Right lobe of liver (tissue), 6 donors: ENCODE measurements around the gene UPK2. TPM values are rescaled to one million over a fixed set of nuclear protein-coding genes. Genes with fewer than 3 reads are reported as not detected.

Experiments used
- ATAC-seq, 4 donors: fragments of 200-7000 bp; cut with Tn5 transposase; one replicate each; pipeline ENCODE4 v1.9.1; 2020; ENCODE audit warnings: mild to moderate bottlenecking in 4 of 4, moderate library complexity in 4 of 4
- DNase-seq, 3 donors: peaks; one replicate each; pipeline ENCODE4 v3.0.0-alpha.2; 2020
- H3K27ac ChIP-seq, 3 donors: fragments of 200-600 bp; one replicate each; pipeline ENCODE4 v1.8.0; 2022
- H3K27me3 ChIP-seq, 2 donors: fragments of 200-600 bp; one replicate each; pipeline ENCODE4 v1.8.0; 2022
- H3K36me3 ChIP-seq, 4 donors: fragments of 200-600 bp; sonication (generic) in 1 of 4; one replicate each; pipeline versions ENCODE4 v1.5.1 to v1.8.0; 2017 to 2022; ENCODE audit warnings: control low read depth in 1 of 4
- H3K4me1 ChIP-seq, 4 donors: fragments of 200-600 bp; sonication (generic) in 1 of 4; one replicate each; pipeline versions ENCODE4 v1.5.1 to v1.8.0; 2017 to 2022; ENCODE audit warnings: control low read depth in 1 of 4
- H3K4me3 ChIP-seq, 3 donors: fragments of 200-600 bp; one replicate each; pipeline ENCODE4 v1.8.0; 2022
- H3K9me3 ChIP-seq, 4 donors: fragments of 200-600 bp; sonication (generic) in 1 of 4; one replicate each; pipeline versions ENCODE4 v1.5.1 to v1.8.0; 2017 to 2022; ENCODE audit warnings: control low read depth in 1 of 4
- POLR2A ChIP-seq: fragments of 450-650 bp; IDR thresholded peaks from one replicate; pipeline ENCODE4 v1.6.1; 2017; ENCODE audit warnings: antibody characterized with exemption, mild to moderate bottlenecking
- WGBS: methylation state at CpG from one replicate; pipeline ENCODE4 v1.1.6; 2018; ENCODE audit warnings: low coverage, low lambda C conversion rate; ENCODE audit not compliant: insufficient coverage; ENCODE audit errors: missing lambda C conversion rate; 5-methylcytosine and 5-hydroxymethylcytosine counted together
- intact Hi-C, 2 donors: fragments of 100-400 bp; cut with DNase I; formaldehyde crosslinking; loops; one replicate each; pipeline versions ENCODE4 v1.11.2 to v1.14.1; 2022
- long read RNA-seq: library from polyadenylated mRNA; unstranded; transcript quantifications from one replicate; pipeline ENCODE4 v2.0.0, GENCODE V29; 2019
- total RNA-seq, 6 experiments: library from RNA; depleted of rRNA in 2 of 6; stranded (reverse); fragments of >200 nt in 2 of 6; fragmentation: NEBNext Ultra II Directional in 3 of 6; extraction: Animal tissue kit (Norgen Biotek cat#: 25700) in 3 of 6; gene quantifications; one replicate each; pipeline versions ENCODE4 v1.1.0 to v1.2.4, GENCODE V29; 2016 to 2023
- TF ChIP-seq, protein P1 (sequence below), 4 donors: fragments of 200-600 bp in 3 of 4; fragments of 450-650 bp in 1 of 4; IDR thresholded peaks; one replicate each; pipeline versions ENCODE4 v1.5.1 to v1.8.0; 2016 to 2022; ENCODE audit warnings: antibody characterized with exemption in 4 of 4, mild to moderate bottlenecking in 2 of 4
- donor health status: DM: no; HTN: yes; CAD: no.
- donor health status: DM: no; HTN: no; CAD: no.
- donor health status: DM: no; HTN: no; CAD: no.
- donor health status: DM: no; HTN: yes; CAD: no.
- donor health status: DM: no; HTN: yes; CAD: no.

The UPK2 gene
- total RNA-seq: not detected
- long read RNA-seq: 0 reads

DNA sequence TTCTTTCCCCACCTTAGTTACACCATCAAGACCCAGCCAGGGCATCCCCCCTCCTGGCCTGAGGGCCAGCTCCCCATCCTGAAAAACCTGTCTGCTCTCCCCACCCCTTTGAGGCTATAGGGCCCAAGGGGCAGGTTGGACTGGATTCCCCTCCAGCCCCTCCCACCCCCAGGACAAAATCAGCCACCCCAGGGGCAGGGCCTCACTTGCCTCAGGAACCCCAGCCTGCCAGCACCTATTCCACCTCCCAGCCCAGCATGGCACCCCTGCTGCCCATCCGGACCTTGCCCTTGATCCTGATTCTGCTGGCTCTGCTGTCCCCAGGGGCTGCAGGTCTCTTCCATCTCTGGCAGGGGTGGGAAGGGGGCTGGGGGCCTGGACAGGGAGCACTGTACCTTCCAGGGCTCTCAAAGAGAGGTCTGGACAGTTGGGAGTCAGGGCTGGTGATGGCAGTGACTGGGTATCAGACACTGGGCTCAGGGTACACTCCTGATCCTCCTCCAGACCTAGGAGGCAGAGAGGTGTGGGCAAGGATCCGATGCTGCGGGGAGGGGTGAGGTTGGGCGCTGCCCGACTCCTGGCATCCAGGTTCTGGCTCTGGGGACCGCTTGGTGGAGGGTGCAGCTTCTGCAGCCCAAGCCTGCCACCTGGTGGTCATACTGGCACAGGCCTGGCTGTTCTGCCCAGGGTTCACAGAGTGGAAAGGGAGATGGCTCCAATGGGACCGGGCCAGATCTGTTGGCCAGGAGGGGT, at the start of gene UPK2:
UPK2 (plus strand) TSS at position 205 of the 753 bp plus-strand sequence; CDS start at position 258, 53 bp downstream.
- no peak within 1 kb of the TSS for H3K4me3 ChIP-seq
- no peaks in the 10 kb centered on the region for H3K9me3 ChIP-seq
- no peaks in the 10 kb centered on the region for H3K36me3 ChIP-seq
- 0% methylated on average over 1 of the region's 7 CpGs for WGBS
- TF ChIP-seq, protein P1, sequence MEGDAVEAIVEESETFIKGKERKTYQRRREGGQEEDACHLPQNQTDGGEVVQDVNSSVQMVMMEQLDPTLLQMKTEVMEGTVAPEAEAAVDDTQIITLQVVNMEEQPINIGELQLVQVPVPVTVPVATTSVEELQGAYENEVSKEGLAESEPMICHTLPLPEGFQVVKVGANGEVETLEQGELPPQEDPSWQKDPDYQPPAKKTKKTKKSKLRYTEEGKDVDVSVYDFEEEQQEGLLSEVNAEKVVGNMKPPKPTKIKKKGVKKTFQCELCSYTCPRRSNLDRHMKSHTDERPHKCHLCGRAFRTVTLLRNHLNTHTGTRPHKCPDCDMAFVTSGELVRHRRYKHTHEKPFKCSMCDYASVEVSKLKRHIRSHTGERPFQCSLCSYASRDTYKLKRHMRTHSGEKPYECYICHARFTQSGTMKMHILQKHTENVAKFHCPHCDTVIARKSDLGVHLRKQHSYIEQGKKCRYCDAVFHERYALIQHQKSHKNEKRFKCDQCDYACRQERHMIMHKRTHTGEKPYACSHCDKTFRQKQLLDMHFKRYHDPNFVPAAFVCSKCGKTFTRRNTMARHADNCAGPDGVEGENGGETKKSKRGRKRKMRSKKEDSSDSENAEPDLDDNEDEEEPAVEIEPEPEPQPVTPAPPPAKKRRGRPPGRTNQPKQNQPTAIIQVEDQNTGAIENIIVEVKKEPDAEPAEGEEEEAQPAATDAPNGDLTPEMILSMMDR (IDR thresholded peaks at IDR 0.05): peak; percentile 96 to 99 (median 97)
- TF ChIP-seq POLR2A: no peak
- H3K4me1 ChIP-seq: no peaks in the 10 kb centered on the region
- no peaks in the 10 kb centered on the region for H3K27me3 ChIP-seq
- ATAC-seq (peak; percentile 98 to 100 (median 99)), DNase-seq (peak; percentile 90 to 91 (median 90))
- no peak within 1 kb of the TSS for H3K27ac ChIP-seq
- intact Hi-C loops: loop anchor here (5.0 to 10.0 kb wide), 3 partner anchors 49 to 261 kb away; no protein-coding TSS in a partner anchor

DNA sequence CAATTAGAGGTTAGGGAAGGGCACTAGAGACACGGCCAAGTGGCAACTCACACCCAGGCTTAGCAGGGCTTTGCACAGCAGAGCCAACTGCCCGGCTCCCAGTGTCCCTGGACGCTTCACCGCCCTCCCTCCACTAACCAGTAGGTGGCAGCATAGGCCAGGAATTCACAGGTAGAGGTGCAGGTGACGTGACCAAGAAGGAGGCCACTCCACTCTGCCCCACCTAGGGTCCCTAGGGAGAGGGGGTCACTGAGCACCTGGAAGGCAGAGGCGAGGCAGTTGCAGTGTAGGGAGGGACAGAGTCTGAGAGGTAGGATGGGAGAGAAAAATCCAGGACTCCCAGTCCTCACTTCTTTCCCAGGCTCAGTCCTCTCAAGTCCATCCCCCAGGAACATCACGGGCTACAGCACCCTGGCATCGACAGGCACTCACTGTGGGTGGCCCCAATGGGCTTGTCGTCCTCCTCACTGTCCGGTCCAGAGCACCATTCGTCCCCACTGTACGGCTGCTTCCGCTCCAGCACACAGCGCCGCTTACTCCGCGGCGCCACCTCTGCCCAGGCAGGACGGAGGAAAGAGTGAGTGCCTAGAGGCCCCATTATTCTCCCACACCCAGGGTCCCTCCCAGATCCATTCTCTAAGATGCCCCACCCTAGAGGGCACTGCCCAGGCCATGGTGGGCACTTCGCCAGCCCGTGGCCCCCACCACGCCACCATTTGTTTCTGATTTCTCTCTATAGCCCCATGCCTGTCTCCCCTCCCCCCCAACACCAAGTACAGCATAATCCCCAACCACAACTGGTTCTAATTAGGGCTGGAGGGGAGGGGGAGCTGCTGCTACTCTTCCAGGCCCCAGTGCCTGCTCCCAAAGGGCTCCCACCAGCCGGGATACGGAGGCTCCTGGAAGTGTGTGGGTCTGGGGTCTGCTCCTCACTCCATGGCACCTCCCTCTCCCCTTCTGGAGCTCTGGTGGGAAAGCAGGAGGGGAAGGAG, 48.8 kb upstream of the UPK2 start:
- intact Hi-C loops: loop anchor here (5.0 to 10.0 kb wide), 3 partner anchors 47 to 213 kb away; partner anchors contain the start of gene UPK2 (in 2 of the 2)
- no peaks in the 10 kb centered on the region for H3K27me3 ChIP-seq
- no peak overlapping the region for H3K27ac ChIP-seq
- H3K9me3 ChIP-seq: no peaks in the 10 kb centered on the region
- ATAC-seq (peak; percentile 86 to 92 (median 88)), DNase-seq (peak; percentile 82 to 90 (median 87))
- TF ChIP-seq, protein P1 (IDR thresholded peaks at IDR 0.05): peak; percentile 93 to 98 (median 96)
- TF ChIP-seq POLR2A: no peak
- peaks cover 0 to 30% (median 18%) of the 10 kb centered on the region in 4 donors for H3K36me3 ChIP-seq
- peaks cover 0 to 17% (median 8%) of the 10 kb centered on the region in 4 donors for H3K4me1 ChIP-seq
- H3K4me3 ChIP-seq: no peak overlapping the region
- WGBS: 25% methylated on average over 7 of the region's 24 CpGs

DNA sequence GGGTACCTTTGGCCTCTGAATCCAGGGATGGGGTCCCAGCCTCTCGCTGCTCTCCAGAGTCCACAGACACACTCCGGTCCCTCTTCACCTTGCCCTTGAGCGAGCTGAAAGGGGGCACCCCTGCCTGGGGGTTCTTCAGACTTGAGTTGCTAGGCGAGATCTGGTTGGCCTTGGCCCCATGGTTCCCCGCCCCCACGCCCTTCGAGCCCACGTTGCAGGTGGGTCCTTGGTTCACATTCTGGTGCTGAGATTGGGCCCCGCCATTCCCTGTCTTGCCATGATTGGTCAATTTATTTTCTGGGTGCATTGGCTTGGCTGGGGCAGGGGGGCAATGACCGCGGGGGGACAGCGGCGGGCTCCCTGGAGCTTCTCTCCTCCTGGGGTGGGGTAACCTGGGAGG, 47.8 kb upstream of the UPK2 start:
- Histone ChIP-seq H3K27ac (no peak overlapping the region), H3K4me1 (peaks cover 0 to 26% (median 12%) of the 10 kb centered on the region in 4 donors), H3K9me3 (no peaks in the 10 kb centered on the region), H3K36me3 (peaks cover 0 to 21% (median 12%) of the 10 kb centered on the region in 4 donors), H3K27me3 (no peaks in the 10 kb centered on the region), H3K4me3 (no peak overlapping the region)
- 46% methylated on average over 4 of the region's 13 CpGs for WGBS
- intact Hi-C loops: loop anchor here (5.0 to 10.0 kb wide), 3 partner anchors 47 to 213 kb away; partner anchors contain the start of gene UPK2 (in 2 of the 2)
- DNase-seq (no peak), ATAC-seq (no peak)
- no peak for TF ChIP-seq POLR2A
- TF ChIP-seq, protein P1 (IDR thresholded peaks at IDR 0.05): no peak

DNA sequence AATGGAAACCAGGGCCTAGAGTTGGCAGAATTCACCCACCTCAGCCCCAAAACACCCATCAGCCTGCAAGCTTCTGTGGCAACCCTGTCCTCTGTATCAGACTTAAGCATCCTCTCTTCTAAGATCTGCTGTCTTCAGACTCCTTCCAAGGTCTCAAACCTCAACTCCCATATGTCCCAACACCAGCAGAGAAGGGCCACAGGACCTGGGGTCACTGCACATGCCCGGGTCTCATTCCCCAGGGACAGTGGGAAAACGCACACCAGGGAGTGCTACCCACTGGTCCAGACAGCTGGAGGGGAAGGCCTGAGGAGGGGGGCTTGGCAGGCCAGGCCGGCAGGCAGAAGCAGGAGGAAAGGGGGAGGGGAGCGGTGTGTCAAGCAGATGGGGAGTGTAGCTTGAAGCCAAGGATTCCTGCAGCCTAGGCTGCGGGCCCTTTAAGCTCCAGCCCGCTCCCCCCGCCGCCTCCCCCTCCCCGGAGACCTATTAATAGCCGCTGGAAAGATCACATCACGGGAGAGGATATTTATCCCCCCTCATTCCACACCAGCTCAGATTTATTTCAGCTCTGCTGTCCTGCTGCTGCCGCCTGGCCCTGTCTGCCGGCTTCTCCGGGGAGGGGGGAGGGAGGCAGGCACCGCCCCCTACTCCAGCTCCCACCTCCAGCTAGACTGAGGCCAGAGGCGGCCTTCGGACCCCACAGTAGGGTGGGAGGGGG, 47.0 kb upstream of the UPK2 start:
- intact Hi-C loops: loop anchor here (5.0 to 10.0 kb wide), 3 partner anchors 46 to 214 kb away; partner anchors contain the start of gene UPK2 (in 2 of the 2)
- ATAC-seq: no peak

More for the DNA sequence above, 47.0 kb upstream of the UPK2 start:
- Histone ChIP-seq H3K4me3 (peak overlapping the region in 1 of 3 donors; percentile 21), H3K36me3 (peaks cover 0 to 13% (median 8%) of the 10 kb centered on the region in 4 donors), H3K4me1 (peaks cover 0 to 34% (median 16%) of the 10 kb centered on the region in 4 donors), H3K27me3 (no peaks in the 10 kb centered on the region), H3K27ac (peak overlapping the region; percentile 36 to 75 (median 74)), H3K9me3 (no peaks in the 10 kb centered on the region)
- WGBS: 7% methylated on average over 3 of the region's 17 CpGs
- TF ChIP-seq POLR2A: peak; percentile 44
- TF ChIP-seq, protein P1 (IDR thresholded peaks at IDR 0.05): no peak
- DNase-seq: peak in 1 of 3 donors; percentile 54
